IMR-90 (cell line): ENCODE measurements around the gene COL27A1. TPM values are rescaled to one million over a fixed set of nuclear protein-coding genes. Genes with fewer than 3 reads are reported as not detected.

Experiments
- ATAC-seq: fragments of 200-7000 bp; cut with Tn5 transposase; 2 replicates; pipeline ENCODE4 v1.9.1; 2020; ENCODE audit warnings: low read depth, mild to moderate bottlenecking, moderate library complexity
- BruUV-seq: library from RNA; stranded (reverse); fragments of 400-500 nt; replicated peaks from 2 replicates; lab custom pipeline; 2021; lab: Mats Ljungman, UMichigan
- CTCF ChIA-PET: fragments of 300-600 bp; formaldehyde crosslinking; extraction: SDS; loops from one replicate; lab custom pipeline; 2021; ENCODE audit warnings: antibody characterized with exemption; lab: Yijun Ruan, JAX
- POLR2A ChIA-PET: fragments of 300-600 bp; sonication (Branson Sonifier 250); formaldehyde crosslinking; loops from one replicate; lab custom pipeline; 2022; ENCODE audit warnings: antibody characterized with exemption; ENCODE audit not compliant: unreplicated experiment; lab: Charles Lee
- DNase-seq: peaks from one replicate; pipeline ENCODE4 v3.0.0; 2013
- H2AFZ ChIP-seq: replicated peaks from 2 replicates; pipeline ENCODE3; 2013; ENCODE audit warnings: low read length, mild to moderate bottlenecking; ENCODE audit not compliant: poor library complexity
- H2AK5ac ChIP-seq: 2 replicates; pipeline ENCODE4 v1.6.1; 2013; ENCODE audit warnings: low read depth, low read length, inconsistent platforms
- H2AK9ac ChIP-seq: replicated peaks from 2 replicates; pipeline ENCODE3; 2013; ENCODE audit warnings: mild to moderate bottlenecking, low read depth, low read length, moderate library complexity; ENCODE audit not compliant: poor library complexity
- H2BK120ac ChIP-seq: 2 replicates; pipeline ENCODE4 v1.6.1; 2013; ENCODE audit warnings: low read depth, low read length, inconsistent platforms
- H2BK15ac ChIP-seq: 3 replicates; pipeline ENCODE4 v1.6.1; 2013; ENCODE audit warnings: low read depth, low read length, inconsistent platforms
- H2BK20ac ChIP-seq: 2 replicates; pipeline ENCODE4 v1.6.1; 2013; ENCODE audit warnings: low read depth, mild to moderate bottlenecking, inconsistent platforms, low read length, moderate library complexity
- H2BK5ac ChIP-seq: 2 replicates; pipeline ENCODE4 v1.6.1; 2013; ENCODE audit warnings: mild to moderate bottlenecking, low read depth, low read length, inconsistent platforms; ENCODE audit not compliant: poor library complexity, severe bottlenecking
- H3K14ac ChIP-seq: replicated peaks from 2 replicates; pipeline ENCODE4 v1.6.1; 2013; ENCODE audit warnings: low read depth, low read length, inconsistent platforms
- H3K18ac ChIP-seq: 2 replicates; pipeline ENCODE4 v1.6.1; 2013; ENCODE audit warnings: low read depth, low read length, control low read depth
- H3K23ac ChIP-seq: 2 replicates; pipeline ENCODE4 v1.6.1; 2013; ENCODE audit warnings: low read depth, low read length, inconsistent platforms
- H3K27ac ChIP-seq: 2 replicates; pipeline ENCODE4 v1.5.1; 2013; ENCODE audit warnings: mild to moderate bottlenecking, control low read depth, low read length; ENCODE audit not compliant: insufficient read depth
- H3K27me3 ChIP-seq: 2 replicates; pipeline ENCODE4 v1.6.1; 2013; ENCODE audit warnings: low read length; ENCODE audit not compliant: control insufficient read depth, insufficient read depth
- H3K36me3 ChIP-seq: 2 replicates; pipeline ENCODE4 v1.6.1; 2013; ENCODE audit warnings: low read length, mixed read lengths; ENCODE audit not compliant: control insufficient read depth, insufficient read depth
- H3K4ac ChIP-seq: 2 replicates; pipeline ENCODE4 v1.6.1; 2013; ENCODE audit warnings: low read depth, low read length, inconsistent platforms
- H3K4me1 ChIP-seq: 2 replicates; pipeline ENCODE4 v1.6.1; 2013; ENCODE audit warnings: low read length, mixed read lengths; ENCODE audit not compliant: control insufficient read depth, insufficient read depth
- H3K4me2 ChIP-seq: 2 replicates; pipeline ENCODE4 v1.6.1; 2013; ENCODE audit warnings: low read depth, mild to moderate bottlenecking, control low read depth, low read length, moderate library complexity
- H3K4me3 ChIP-seq: 2 replicates; pipeline ENCODE4 v1.5.1; 2013; ENCODE audit warnings: low read depth, mild to moderate bottlenecking, control low read depth, low read length, moderate library complexity; ENCODE audit not compliant: insufficient read depth
- H3K56ac ChIP-seq: 2 replicates; pipeline ENCODE4 v1.6.1; 2013; ENCODE audit warnings: low read length, inconsistent platforms; ENCODE audit not compliant: insufficient read depth; ENCODE audit errors: extremely low read depth
- H3K79me1 ChIP-seq, 2 experiments: 2 replicates each; pipeline ENCODE4 v1.6.1; 2013; ENCODE audit warnings: low read length in 2 of 2, inconsistent platforms in 1 of 2, low read depth in 1 of 2
- H3K9ac ChIP-seq: 2 replicates; pipeline ENCODE4 v1.6.1; 2013; ENCODE audit warnings: low read depth, low read length, control low read depth
- H3K9me1 ChIP-seq: 2 replicates; pipeline ENCODE4 v1.6.1; 2013; ENCODE audit warnings: low read length, inconsistent platforms; ENCODE audit not compliant: insufficient read depth
- H3K9me3 ChIP-seq: 2 replicates; pipeline ENCODE4 v1.6.1; 2013; ENCODE audit warnings: low read length; ENCODE audit not compliant: control insufficient read depth, insufficient read depth
- H4K20me1 ChIP-seq: 2 replicates; pipeline ENCODE4 v1.6.1; 2013; ENCODE audit warnings: low read length, inconsistent platforms; ENCODE audit not compliant: insufficient read depth
- H4K5ac ChIP-seq: 2 replicates; pipeline ENCODE4 v1.6.1; 2013; ENCODE audit warnings: mild to moderate bottlenecking, low read depth, low read length, control low read depth
- H4K8ac ChIP-seq, 2 experiments: 2 replicates each; pipeline ENCODE4 v1.6.1; 2013; ENCODE audit warnings: low read depth in 2 of 2, low read length in 2 of 2, control low read depth in 1 of 2, inconsistent platforms in 1 of 2
- H4K91ac ChIP-seq: 2 replicates; pipeline ENCODE4 v1.6.1; 2013; ENCODE audit warnings: low read depth, low read length, inconsistent platforms; ENCODE audit not compliant: insufficient read depth
- BHLHE40 ChIP-seq: fragments of 150-350 bp; IDR thresholded peaks from 2 replicates; pipeline ENCODE4 v1.6.1; 2016; ENCODE audit warnings: mild to moderate bottlenecking, low read depth, low read length
- CEBPB ChIP-seq: IDR thresholded peaks from 2 replicates; pipeline ENCODE4 v1.6.1; 2012; ENCODE audit warnings: low read depth, low read length, improper control_type of control experiment
- CHD1 ChIP-seq: IDR thresholded peaks from 2 replicates; pipeline ENCODE4 v1.6.1; 2012; ENCODE audit warnings: low read depth, low read length, improper control_type of control experiment
- FOS ChIP-seq: fragments of 150-350 bp; IDR thresholded peaks from 2 replicates; pipeline ENCODE4 v1.6.1; 2016; ENCODE audit warnings: low read depth, low read length
- MAFK ChIP-seq: IDR thresholded peaks from 2 replicates; pipeline ENCODE4 v1.6.1; 2012; ENCODE audit warnings: low read depth, low read length, improper control_type of control experiment
- MAZ ChIP-seq: IDR thresholded peaks from 2 replicates; pipeline ENCODE4 v1.6.1; 2012; ENCODE audit warnings: low read depth, mild to moderate bottlenecking, low read length, improper control_type of control experiment, moderate library complexity, borderline replicate concordance
- MXI1 ChIP-seq: IDR thresholded peaks from 2 replicates; pipeline ENCODE4 v1.6.1; 2012; ENCODE audit warnings: low read depth, mild to moderate bottlenecking, low read length, moderate library complexity, borderline replicate concordance
- NFE2L2 ChIP-seq: fragments of 150-350 bp; IDR thresholded peaks from 2 replicates; pipeline ENCODE4 v1.6.1; 2016; ENCODE audit warnings: low read depth, mild to moderate bottlenecking, low read length
- RAD21 ChIP-seq: IDR thresholded peaks from 2 replicates; pipeline ENCODE4 v1.6.1; 2012; ENCODE audit warnings: low read length, improper control_type of control experiment
- RCOR1 ChIP-seq: IDR thresholded peaks from 2 replicates; pipeline ENCODE4 v1.6.1; 2012; ENCODE audit warnings: mild to moderate bottlenecking, low read length, improper control_type of control experiment; ENCODE audit not compliant: insufficient replicate concordance
- RFX5 ChIP-seq: IDR thresholded peaks from 2 replicates; pipeline ENCODE4 v1.8.0; 2012; ENCODE audit warnings: low read depth, mild to moderate bottlenecking, low read length, moderate library complexity
- SMC3 ChIP-seq: fragments of 150-350 bp; IDR thresholded peaks from 2 replicates; pipeline ENCODE4 v1.6.1; 2016; ENCODE audit warnings: low read depth, mild to moderate bottlenecking, antibody characterized with exemption, low read length, moderate library complexity
- USF2 ChIP-seq: fragments of 150-350 bp; IDR thresholded peaks from 2 replicates; pipeline ENCODE4 v1.6.1; 2017; ENCODE audit warnings: mild to moderate bottlenecking, antibody characterized with exemption, low read length, low read depth
- WGBS, 2 experiments: methylation state at CpG; one replicate each; pipeline versions ENCODE4 v1.1.5 to v1.1.7; 2013; ENCODE audit warnings: missing lambda C conversion rate in 2 of 2; ENCODE audit not compliant: insufficient read length in 1 of 2; ENCODE audit errors: extremely low coverage in 2 of 2; 5-methylcytosine and 5-hydroxymethylcytosine counted together
- dilution Hi-C: fragments of 300-500 bp; cut with HindIII; formaldehyde crosslinking; loops from one replicate; pipeline ENCODE4 v1.14.3; 2018; ENCODE audit warnings: low sequenced_read_pairs; ENCODE audit not compliant: unreplicated experiment
- in situ Hi-C: fragments of 300-500 bp; cut with MboI; formaldehyde crosslinking; loops from 3 replicates; pipeline ENCODE4 v1.14.3; 2019; ENCODE audit warnings: low sequenced_read_pairs, inconsistent platforms, mixed read lengths
- intact Hi-C: fragments of 100-400 bp; cut with micrococcal nuclease; formaldehyde crosslinking; loops from 2 replicates; pipeline ENCODE4 v1.10.0; 2022
- polyA plus RNA-seq, 3 experiments: library from polyadenylated mRNA; depleted of rRNA; stranded (reverse); fragments of >200 nt; gene quantifications; 2 replicates each; pipeline ENCODE4 v1.2.3, GENCODE V29; 2012; ENCODE audit warnings: low replicate concordance in 1 of 3
- total RNA-seq: library from RNA; depleted of rRNA; stranded (reverse); fragments of >200 nt; gene quantifications from 2 replicates; pipeline ENCODE4 v1.2.3, GENCODE V29; 2012

Gene COL27A1
- total and polyA plus RNA-seq, 2 of the 4 experiments (the other 2 are of a cell fraction), result 3.2 to 18.3 TPM

- Histone ChIP-seq H3K56ac (no peak overlapping the region), H4K5ac (no peak overlapping the region), H3K9me1 (no peaks in the 10 kb centered on the region), H3K27ac (no peak overlapping the region), H3K36me3 (peaks cover 1% of the 10 kb centered on the region; the same call in 1 of the 2 replicates), H3K4ac (no peak overlapping the region), H4K91ac (no peak overlapping the region), H3K9ac (no peak overlapping the region), H3K27me3 (no peaks in the 10 kb centered on the region), H2AFZ (no peak overlapping the region), H3K79me1 (no peaks in the 10 kb centered on the region), H2BK5ac (no peak overlapping the region), H3K4me2 (no peak overlapping the region), H2AK5ac (no peak overlapping the region), H3K23ac (no peak overlapping the region), H3K4me1 (no peaks in the 10 kb centered on the region), H2BK20ac (no peak overlapping the region), H3K4me3 (no peak overlapping the region), H2AK9ac (no peak overlapping the region), H3K18ac (no peak overlapping the region), H3K9me3 (no peaks in the 10 kb centered on the region), H2BK15ac (no peak overlapping the region), H2BK120ac (no peak overlapping the region), H3K14ac (no peak overlapping the region), H4K20me1 (no peaks in the 10 kb centered on the region), H4K8ac (no peak overlapping the region)
- ATAC-seq (no peak), DNase-seq (no peak)
- dilution Hi-C loops, result no loop called here
- TF ChIP-seq SMC3 (no peak), MXI1 (no peak), NFE2L2 (no peak), CHD1 (no peak), MAFK (no peak), BHLHE40 (no peak), RCOR1 (no peak), MAZ (no peak), RAD21 (no peak), USF2 (no peak), CEBPB (no peak), FOS (no peak), RFX5 (no peak)
- POLR2A ChIA-PET, result no interaction called here
- intact Hi-C loops, result no loop called here
- no TSS peak for BruUV-seq
- CTCF ChIA-PET, result no interaction called here
- in situ Hi-C loops, result no loop called here
- 93% methylated on average over 2 of the region's 10 CpGs; no CpG with 5 or more reads in 1 of the 2 experiments for WGBS, 2 experiments
Observed at GRCh38 chr9:114256827-114257328, 101.5 kb downstream of the COL27A1 start.
